ENCODE measurements around the gene SP140L. TPM values are rescaled to one million over a fixed set of nuclear protein-coding genes. Genes with fewer than 3 reads are reported as not detected.
"Not testable (repeated sequence)": the region's sequence is repeated elsewhere in the genome, so short reads cannot be mapped to it uniquely, and the experiment has no call there.

The SP140L gene
- total RNA-seq (ENCODE audit: low replicate concordance), result 6.6 and 13.7 TPM in 2 replicates
- long read RNA-seq, partial matches to known transcripts, result 4 of 16 reads
- long read RNA-seq, other reads (novel, unspliced or antisense), result 9 of 16 reads

GRCh38 chr2:230326453-230327417 is at the start of gene SP140L:
TSS of gene SP140L (plus strand) at chr2:230327193. CDS start at chr2:230327270, 77 bp downstream.
- Mint-ChIP-seq H3K27me3 (peaks cover 3% of the 10 kb centered on the region), H3K36me3 (no peaks in the 10 kb centered on the region), H3K4me1 (ENCODE audit: unreplicated experiment) (peaks cover 7% of the 10 kb centered on the region), H3K9me3 (peaks cover 6% of the 10 kb centered on the region), H3K27ac (peak within 1 kb of the TSS; percentile 96), H3K4me3 (peak within 1 kb of the TSS; percentile 85)
- no peak for DNase-seq (ENCODE audit: extremely low spot score, unreplicated experiment)
- TF ChIP-seq CTCF (conservative IDR thresholded peaks at IDR 0.05), result no peak

- Mint-ChIP-seq H3K27me3 (peaks cover 10% of the 10 kb centered on the region), H3K36me3 (no peaks in the 10 kb centered on the region), H3K4me1 (ENCODE audit: unreplicated experiment) (no peaks in the 10 kb centered on the region), H3K4me3 (no peak overlapping the region), H3K27ac (no peak overlapping the region), H3K9me3 (no peaks in the 10 kb centered on the region)
- no peak for DNase-seq (ENCODE audit: extremely low spot score, unreplicated experiment)
- no peak for TF ChIP-seq CTCF (conservative IDR thresholded peaks at IDR 0.05)
These were observed 44.1 kb upstream of the SP140L start for GRCh38 chr2:230282936-230283335.

- Mint-ChIP-seq H3K27ac (no peak overlapping the region), H3K36me3 (no peaks in the 10 kb centered on the region), H3K9me3 (no peaks in the 10 kb centered on the region), H3K27me3 (peaks cover 8% of the 10 kb centered on the region), H3K4me3 (no peak overlapping the region), H3K4me1 (ENCODE audit: unreplicated experiment) (no peaks in the 10 kb centered on the region)
- no peak for DNase-seq (ENCODE audit: extremely low spot score, unreplicated experiment)
- TF ChIP-seq CTCF (conservative IDR thresholded peaks at IDR 0.05), result no peak
These were observed 40.9 kb upstream of the SP140L start for GRCh38 chr2:230286048-230286447.

- not testable (repeated sequence) for DNase-seq (ENCODE audit: extremely low spot score, unreplicated experiment); H3K9me3 Mint-ChIP-seq; H3K27me3 Mint-ChIP-seq; H3K36me3 Mint-ChIP-seq; H3K4me3 Mint-ChIP-seq; H3K27ac Mint-ChIP-seq; H3K4me1 Mint-ChIP-seq (ENCODE audit: unreplicated experiment)
These were observed 37.7 kb upstream of the SP140L start for GRCh38 chr2:230289311-230289710.

- no peak for DNase-seq (ENCODE audit: extremely low spot score, unreplicated experiment)
- Mint-ChIP-seq H3K9me3 (no peaks in the 10 kb centered on the region), H3K27me3 (no peaks in the 10 kb centered on the region), H3K4me1 (ENCODE audit: unreplicated experiment) (no peaks in the 10 kb centered on the region), H3K4me3 (no peak overlapping the region), H3K27ac (no peak overlapping the region), H3K36me3 (no peaks in the 10 kb centered on the region)
- no peak for TF ChIP-seq CTCF (conservative IDR thresholded peaks at IDR 0.05)
These were observed 31.8 kb upstream of the SP140L start for GRCh38 chr2:230295192-230295591.

GRCh38 chr2:230296917-230297316 is 30.1 kb upstream of the SP140L start:
- H3K4me3 Mint-ChIP-seq, result no peak overlapping the region
- TF ChIP-seq CTCF (conservative IDR thresholded peaks at IDR 0.05), result no peak
- H3K36me3 Mint-ChIP-seq, result no peaks in the 10 kb centered on the region
- peaks cover 3% of the 10 kb centered on the region for H3K27me3 Mint-ChIP-seq
- H3K27ac Mint-ChIP-seq, result no peak overlapping the region
- H3K9me3 Mint-ChIP-seq, result peaks cover 4% of the 10 kb centered on the region
- H3K4me1 Mint-ChIP-seq (ENCODE audit: unreplicated experiment), result no peaks in the 10 kb centered on the region
- DNase-seq (ENCODE audit: extremely low spot score, unreplicated experiment), result no peak
